Dermis microvascular lymphatic vessel endothelial cell (primary cell): ENCODE data around the gene CSNK1D. TPM values are rescaled to one million over a fixed set of nuclear protein-coding genes. Genes with fewer than 3 reads are reported as not detected.
A peak's percentile ranks its signal among the peaks of the same experiment; 100 is the strongest.

Experiments used
- DNase-seq, 2 donors: peaks; one replicate each; pipeline versions ENCODE4 v3.0.0 to v3.0.0-alpha.2; 2010; ENCODE audit warnings: low read depth in 2 of 2
- total RNA-seq: library from RNA; depleted of rRNA; stranded (reverse); fragments of >200 nt; gene quantifications from 2 replicates; pipeline ENCODE4 v1.2.1, GENCODE V29; 2014

CSNK1D gene
- 36.1 and 56.0 TPM in 2 replicates for total RNA-seq

DNA sequence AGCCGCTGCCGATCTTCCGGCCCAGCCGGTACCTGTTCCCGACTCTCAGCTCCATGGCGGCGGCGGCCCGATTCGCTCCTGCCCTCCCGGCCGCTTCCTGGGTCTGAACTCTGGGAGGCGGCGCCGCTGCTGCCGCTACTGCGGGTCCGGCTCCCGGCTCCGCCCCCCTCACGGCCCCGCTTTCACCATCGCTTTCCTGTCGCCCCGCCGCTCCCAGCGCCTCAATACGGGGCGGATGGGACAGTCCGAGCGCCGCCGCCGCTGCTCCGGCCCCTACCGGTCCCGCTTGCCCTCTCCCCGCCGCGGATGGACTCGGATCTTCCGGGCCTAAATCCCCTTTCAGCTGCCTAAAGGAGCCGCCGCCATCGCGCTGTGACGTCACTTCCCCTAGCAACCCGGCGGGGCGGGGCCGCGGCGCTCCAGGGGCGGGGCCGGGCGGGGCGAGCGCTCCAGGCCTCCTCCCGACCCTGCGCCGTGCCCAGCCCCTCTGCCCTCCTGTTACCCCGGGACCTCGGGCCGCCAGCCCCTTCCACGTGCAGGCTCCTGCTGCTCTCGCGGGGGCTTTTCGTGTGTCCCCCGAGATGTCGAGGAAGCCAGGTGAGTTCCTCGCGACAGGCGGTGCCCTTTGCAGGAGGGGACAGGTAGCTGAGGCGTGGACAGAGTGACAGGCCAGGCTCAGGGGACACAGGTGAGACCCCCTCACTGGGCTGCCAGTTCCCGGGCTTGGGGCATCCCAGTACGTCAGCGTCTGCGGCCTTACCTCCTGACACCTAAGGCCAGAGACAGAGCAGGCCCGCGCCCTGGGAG is at the start of gene CSNK1D:
Gene CSNK1D (minus strand): TSS at position 374 of the 807 bp plus-strand sequence. CDS start 319 bp downstream, at position 55.
- peak; percentile 61 to 88 for DNase-seq

- DNase-seq = no peak
Measured at GRCh38 chr17:82322526-82323453, 49.3 kb upstream of the CSNK1D start.

DNA sequence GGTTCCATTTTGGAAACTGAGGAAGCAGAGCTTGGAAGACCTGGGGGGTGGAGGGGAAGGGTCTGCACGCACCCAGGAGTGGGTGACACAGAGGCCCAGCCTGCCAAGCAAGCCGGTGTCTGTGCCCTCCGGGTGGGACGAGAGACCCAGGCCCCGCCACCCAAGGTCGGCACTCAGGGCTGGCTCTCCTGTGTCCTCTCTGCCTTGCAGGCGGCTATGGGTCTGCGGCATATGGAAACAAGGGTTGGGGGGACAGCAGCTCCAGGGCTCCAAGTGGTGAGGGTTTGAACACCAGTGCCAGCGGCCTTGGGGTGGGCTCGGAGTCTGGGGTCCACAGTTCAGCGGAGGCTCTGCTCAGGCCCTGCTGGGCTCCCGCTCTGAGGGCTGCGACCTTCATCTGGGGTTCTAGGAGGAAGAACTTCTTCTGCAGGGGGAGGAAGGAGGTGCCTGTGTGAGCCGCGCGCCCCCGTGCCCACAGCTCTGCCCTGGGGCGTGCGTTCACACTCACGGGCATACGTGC is 48.5 kb upstream of the CSNK1D start:
- no peak for DNase-seq

DNA sequence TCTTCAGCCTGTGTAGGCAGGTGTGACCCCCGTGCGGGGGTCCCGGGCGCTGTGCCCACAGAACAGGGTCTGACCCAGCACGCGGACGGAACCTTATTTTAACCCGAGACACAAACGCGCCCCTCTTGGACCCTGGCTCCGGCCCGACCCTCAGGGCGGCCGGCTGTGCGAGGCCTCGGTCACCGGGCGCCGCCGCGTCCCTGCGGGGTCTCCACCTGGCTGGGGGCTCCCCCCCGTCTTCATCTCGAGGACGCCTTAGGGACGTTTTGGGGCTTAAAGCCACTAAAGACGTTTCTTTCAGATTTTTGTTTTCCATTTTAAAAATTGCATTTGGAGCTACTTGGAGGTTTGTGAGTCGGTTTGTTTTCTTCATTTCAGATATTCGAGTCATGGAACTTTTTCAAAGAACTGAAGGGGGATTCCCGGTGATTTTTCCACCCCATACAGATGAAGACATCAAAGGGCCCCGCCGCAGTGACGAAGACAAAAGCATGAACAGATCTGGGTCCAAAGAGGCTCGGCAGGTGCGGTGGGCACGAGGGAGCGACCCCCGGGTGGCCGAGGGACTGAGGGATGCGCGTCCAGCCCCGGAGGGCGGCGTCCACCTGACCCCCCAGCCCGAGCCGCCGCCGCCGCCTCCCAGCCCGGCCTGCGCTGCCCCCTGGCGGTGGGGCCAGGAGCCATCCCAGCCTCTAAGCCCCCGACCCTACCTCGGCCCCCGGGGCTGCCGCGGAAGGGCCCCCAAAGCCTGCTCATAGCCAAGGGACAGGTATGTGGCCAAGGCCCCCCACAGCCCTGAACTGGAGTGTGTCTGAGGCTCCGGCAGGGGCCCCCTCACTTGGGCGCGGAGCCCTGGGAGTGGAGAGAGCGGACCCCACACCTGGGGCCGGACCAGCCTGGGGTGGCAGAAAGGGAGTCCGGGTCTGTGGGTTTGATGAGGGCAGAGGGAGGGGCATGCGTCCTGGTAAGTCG is 47.7 kb upstream of the CSNK1D start:
- peak in 1 of 2 donors; percentile 30 for DNase-seq

DNA sequence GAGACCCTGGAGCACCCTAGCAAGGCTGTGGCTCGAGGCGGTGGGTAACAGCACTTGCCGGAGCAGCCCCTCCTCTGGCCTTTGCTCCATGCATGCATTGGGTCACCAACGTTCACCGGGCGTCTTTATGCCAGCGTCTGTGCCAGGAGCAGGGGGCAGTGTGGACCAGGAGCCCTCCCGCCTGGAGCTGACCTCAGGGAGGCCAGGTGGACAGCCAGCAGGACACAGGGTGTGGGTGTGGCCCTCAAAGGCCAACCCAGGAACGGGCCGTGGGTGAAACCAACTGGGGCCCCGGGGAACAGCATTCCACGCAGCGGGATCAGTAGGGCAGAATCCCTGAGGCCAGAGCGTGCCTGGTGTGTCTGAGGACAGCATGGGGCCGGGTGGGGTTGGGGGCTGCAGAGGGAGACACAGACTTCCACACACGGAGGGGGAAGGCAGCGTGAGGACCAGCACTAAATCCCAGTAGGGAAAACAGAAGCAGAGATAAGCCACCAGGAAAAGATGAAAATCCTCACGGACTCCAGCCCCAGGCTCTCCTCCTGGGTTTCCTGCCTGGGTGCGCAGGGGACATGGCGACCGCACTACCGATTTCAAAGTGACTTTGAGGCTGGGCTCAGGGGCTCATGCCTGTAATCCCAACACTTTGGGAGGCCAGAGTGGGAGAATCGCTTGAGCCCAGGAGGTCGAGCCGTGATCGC is 46.8 kb upstream of the CSNK1D start:
- DNase-seq = no peak

- no peak for DNase-seq
Measured at GRCh38 chr17:82319619-82320062, 46.1 kb upstream of the CSNK1D start.

GRCh38 chr17:82318772-82319606 is 45.5 kb upstream of the CSNK1D start:
- no peak for DNase-seq

DNA sequence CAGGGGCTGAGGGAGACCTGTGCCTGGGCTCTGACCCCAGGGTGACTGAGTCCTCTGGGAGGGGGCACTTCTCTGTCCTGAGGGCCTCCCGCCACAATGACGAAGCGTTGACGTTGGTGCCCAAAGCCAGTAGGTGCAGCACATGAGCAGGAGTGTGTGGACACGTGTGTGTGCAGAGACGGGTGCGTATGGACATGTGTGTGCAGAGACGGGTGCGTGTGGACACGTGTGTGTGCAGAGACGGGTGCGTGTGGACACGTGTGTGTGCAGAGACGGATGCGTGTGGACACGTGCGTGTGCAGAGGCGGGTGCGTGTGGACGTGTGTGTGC is 44.6 kb upstream of the CSNK1D start:
- DNase-seq = no peak

GRCh38 chr17:82317394-82318168 is 44.1 kb upstream of the CSNK1D start, which contains the start of gene CD7:
TSS of gene CD7 (minus strand) at chr17:82317608. CDS start at chr17:82317495, 113 bp downstream.
- no peak for DNase-seq

- DNase-seq = no peak
Measured at GRCh38 chr17:82316651-82317393, 43.3 kb upstream of the CSNK1D start.

DNA sequence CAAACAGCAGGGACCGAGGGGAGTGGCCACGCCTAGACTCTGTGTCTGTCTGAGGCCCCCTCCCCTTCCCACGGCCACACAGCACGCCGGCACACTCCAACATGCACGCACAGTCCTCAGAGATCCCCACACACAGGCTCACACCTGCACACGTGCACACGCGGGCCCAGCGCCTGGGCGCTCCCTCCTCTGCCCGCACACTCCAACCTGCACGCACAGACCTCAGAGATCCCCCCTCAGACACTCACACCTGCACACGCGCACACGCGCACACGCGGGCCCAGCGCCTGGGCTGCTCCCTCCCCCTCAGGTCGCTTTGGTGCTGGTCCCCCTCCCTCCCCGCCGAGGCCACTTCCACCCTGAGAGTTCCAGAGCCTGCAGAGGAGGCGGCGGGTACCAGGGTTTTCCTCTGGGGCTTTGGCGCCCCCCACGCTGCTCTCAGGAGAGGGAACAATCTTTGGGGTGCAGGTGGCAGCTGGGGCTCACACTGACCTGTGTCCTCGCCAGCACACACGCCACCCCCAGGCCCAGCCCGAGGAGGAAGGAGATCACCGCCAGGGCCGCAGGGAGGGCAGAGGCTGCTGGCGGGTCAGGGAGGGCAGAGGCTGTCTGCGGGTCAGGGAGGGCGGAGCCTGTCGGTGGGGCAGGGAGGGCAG is 42.3 kb upstream of the CSNK1D start:
- no peak for DNase-seq

- DNase-seq = no peak
Measured at GRCh38 chr17:82314727-82315605, 41.5 kb upstream of the CSNK1D start.

- no peak for DNase-seq
Measured at GRCh38 chr17:82314012-82314726, 40.7 kb upstream of the CSNK1D start.

- no peak for DNase-seq
Measured at GRCh38 chr17:82313195-82314011, 39.9 kb upstream of the CSNK1D start.

GRCh38 chr17:82311971-82312370 is 38.5 kb upstream of the CSNK1D start:
- no peak for DNase-seq
